Kidney (tissue), 14 donors: ENCODE results near the gene RFX8. TPM values are rescaled to one million over a fixed set of nuclear protein-coding genes. Genes with fewer than 3 reads are reported as not detected.
A peak's percentile ranks its signal among the peaks of the same experiment; 100 is the strongest.

Experiments
- DNase-seq, 5 donors: peaks; one replicate each; pipeline ENCODE4 v3.0.0-alpha.2; 2013 to 2020
- FAIRE-seq: peaks from 2 replicates; lab custom pipeline; 2012; peaks lifted over from hg19 to GRCh38; lab: Jason Lieb, UNC
- H3K27ac ChIP-seq, 2 donors: one replicate each; pipeline ENCODE4 v1.7.0; 2013; ENCODE audit warnings: low read depth in 2 of 2, low read length in 2 of 2, inconsistent platforms in 1 of 2
- H3K27me3 ChIP-seq: one replicate; pipeline ENCODE4 v1.7.1; 2013; ENCODE audit warnings: low read length, inconsistent platforms; ENCODE audit not compliant: control insufficient read depth, insufficient read depth
- H3K36me3 ChIP-seq, 3 donors: one replicate each; pipeline versions ENCODE4 v1.7.0 to v1.7.1; 2013; ENCODE audit warnings: low read length in 3 of 3, control low read depth in 1 of 3, inconsistent platforms in 1 of 3; ENCODE audit not compliant: insufficient read depth in 3 of 3, control insufficient read depth in 2 of 3
- H3K4me1 ChIP-seq, 3 donors: one replicate each; pipeline versions ENCODE4 v1.7.0 to v1.7.1; 2013; ENCODE audit warnings: low read length in 3 of 3, inconsistent platforms in 1 of 3, low read depth in 1 of 3; ENCODE audit not compliant: control insufficient read depth in 2 of 3, insufficient read depth in 2 of 3
- H3K4me3 ChIP-seq, 3 donors: one replicate each; pipeline versions ENCODE4 v1.7.0 to v1.8.1; 2013; ENCODE audit warnings: low read length in 3 of 3, control low read depth in 1 of 3, inconsistent platforms in 1 of 3
- H3K9ac ChIP-seq, 3 donors: one replicate each; pipeline versions ENCODE4 v1.7.0 to v1.7.1; 2013; ENCODE audit warnings: low read length in 3 of 3, control low read depth in 1 of 3, inconsistent platforms in 1 of 3
- H3K9me3 ChIP-seq, 3 donors: one replicate each; pipeline versions ENCODE4 v1.7.0 to v1.7.1; 2013; ENCODE audit warnings: low read length in 3 of 3, control low read depth in 1 of 3, inconsistent platforms in 1 of 3; ENCODE audit not compliant: control insufficient read depth in 2 of 3, insufficient read depth in 1 of 3
- CTCF ChIP-seq: IDR thresholded peaks from 3 replicates; pipeline ENCODE4 v1.5.1; 2012; ENCODE audit warnings: mild to moderate bottlenecking, moderate library complexity, borderline replicate concordance; ENCODE audit not compliant: insufficient read depth; ENCODE audit errors: extremely low read depth
- intact Hi-C: fragments of 100-400 bp; cut with DNase I; formaldehyde crosslinking; loops from one replicate; pipeline ENCODE4 v1.11.1; 2022
- polyA plus RNA-seq: library from polyadenylated mRNA; stranded (reverse); fragments of 350-450 nt; fragmentation: Illumina TruSeq; extraction: RNeasy Lipid Tissue Mini Kit (QIAGEN cat#74804); gene quantifications from one replicate; pipeline ENCODE4 v1.2.3, GENCODE V29; 2014; ENCODE audit warnings: low read depth, low replicate concordance; ENCODE audit not compliant: insufficient read depth
- total RNA-seq: library from RNA; stranded (reverse); fragmentation: NEBNext Ultra II Directional; extraction: Animal tissue kit (Norgen Biotek cat#: 25700); gene quantifications from one replicate; pipeline ENCODE4 v1.2.1, GENCODE V29; 2021
- donor health status: control.
- donor health status: control.
- donor health status: control.
- donor health status: control.
- donor health status: control.
- donor health status: DM: yes; HTN: yes; CAD: no.
- donor health status: Normal renal cell carcinoma (clear cell type).

Gene RFX8
- total and polyA plus RNA-seq, 2 donors from 2014 or later, result 0.28 TPM; not detected in 1

GRCh38 chr2:101467306-101467705, 7.6 kb downstream of the RFX8 start:
- intact Hi-C loops, result no loop called here
- Histone ChIP-seq H3K27me3 (no peaks in the 10 kb centered on the region), H3K9me3 (no peaks in the 10 kb centered on the region), H3K27ac (no peak overlapping the region), H3K36me3 (no peaks in the 10 kb centered on the region), H3K4me1 (peaks cover 0 to 4% (median 0%) of the 10 kb centered on the region in 3 donors), H3K9ac (no peak overlapping the region), H3K4me3 (no peak overlapping the region)
- no peak for DNase-seq
- FAIRE-seq, result no peak
- no peak for TF ChIP-seq CTCF

- no peak for TF ChIP-seq CTCF
- intact Hi-C loops, result no loop called here
- DNase-seq, result no peak
- peaks cover 0 to 4% (median 0%) of the 10 kb centered on the region in 3 donors for H3K4me1 ChIP-seq
- no peaks in the 10 kb centered on the region for H3K9me3 ChIP-seq
- H3K27me3 ChIP-seq, result no peaks in the 10 kb centered on the region
- H3K27ac ChIP-seq, result no peak overlapping the region
- no peak for FAIRE-seq
- H3K4me3 ChIP-seq, result no peak overlapping the region
- no peaks in the 10 kb centered on the region for H3K36me3 ChIP-seq
- H3K9ac ChIP-seq, result no peak overlapping the region
Observed at GRCh38 chr2:101466426-101466825, 8.5 kb downstream of the RFX8 start.

GRCh38 chr2:101464841-101465240, 10.1 kb downstream of the RFX8 start:
- Histone ChIP-seq H3K4me1 (peaks cover 0 to 4% (median 0%) of the 10 kb centered on the region in 3 donors), H3K27ac (peak overlapping the region in 1 of 2 donors; percentile 32), H3K36me3 (no peaks in the 10 kb centered on the region), H3K9me3 (no peaks in the 10 kb centered on the region), H3K9ac (no peak overlapping the region), H3K4me3 (no peak overlapping the region), H3K27me3 (no peaks in the 10 kb centered on the region)
- intact Hi-C loops, result no loop called here
- no peak for TF ChIP-seq CTCF
- FAIRE-seq (no peak), DNase-seq (no peak)
